Transverse colon (tissue), 4 donors: ENCODE measurements around the gene AGO1. TPM values are rescaled to one million over a fixed set of nuclear protein-coding genes. Genes with fewer than 3 reads are reported as not detected.

Source experiments
- DNase-seq: peaks from one replicate; pipeline ENCODE4 v3.0.0-alpha.2; 2019
- H3K27ac ChIP-seq, 4 donors: fragments of 200-600 bp; sonication (generic); 2 replicates each; pipeline ENCODE4 v1.5.1; 2016 to 2018; ENCODE audit warnings: inconsistent platforms in 4 of 4
- H3K27me3 ChIP-seq: fragments of 200-600 bp; sonication (generic); 2 replicates; pipeline ENCODE4 v1.5.1; 2017; ENCODE audit warnings: inconsistent platforms
- H3K36me3 ChIP-seq, 4 donors: fragments of 200-600 bp; sonication (generic); 2 replicates each; pipeline ENCODE4 v1.5.1; 2017 to 2019; ENCODE audit warnings: inconsistent platforms in 4 of 4
- H3K4me1 ChIP-seq, 4 donors: fragments of 200-600 bp; sonication (generic); 2 replicates each; pipeline ENCODE4 v1.5.1; 2017 to 2020; ENCODE audit warnings: inconsistent platforms in 4 of 4
- H3K4me3 ChIP-seq, 4 donors: fragments of 200-600 bp; sonication (generic); 1 replicate in 1 of 4; 2 replicates in 3 of 4; pipeline versions ENCODE4 v1.5.1 to v1.6.1; 2017 to 2019; ENCODE audit warnings: inconsistent platforms in 4 of 4
- H3K9me3 ChIP-seq, 2 donors: fragments of 200-600 bp; sonication (generic); 2 replicates each; pipeline ENCODE4 v1.5.1; 2017 to 2019; ENCODE audit warnings: inconsistent platforms in 2 of 2
- EP300 ChIP-seq: sonication (generic); formaldehyde crosslinking; IDR thresholded peaks from one replicate; pipeline ENCODE4 v1.6.1; 2017; ENCODE audit warnings: antibody characterized with exemption, low read depth
- POLR2A ChIP-seq: fragments of 450-650 bp; IDR thresholded peaks from one replicate; pipeline ENCODE4 v1.6.1; 2016; ENCODE audit warnings: antibody characterized with exemption, mild to moderate bottlenecking, moderate library complexity
- POLR2AphosphoS5 ChIP-seq, 3 donors: sonication (generic); formaldehyde crosslinking; IDR thresholded peaks; one replicate each; pipeline ENCODE4 v1.6.1; 2016; ENCODE audit warnings: antibody characterized with exemption in 3 of 3
- WGBS, 2 donors: methylation state at CpG; one replicate each; pipeline ENCODE4 v1.1.5; 2018; ENCODE audit warnings: low coverage in 1 of 2; 5-methylcytosine and 5-hydroxymethylcytosine counted together
- in situ Hi-C, 4 donors: fragments of 200-750 bp; cut with MboI; loops; one replicate each; pipeline versions ENCODE4 v1.15.0 to v1.15.1; 2017; ENCODE audit warnings: low sequenced_read_pairs in 3 of 4, low pct_ligation_motif_present in 1 of 4, low pct_unique_long_range_greater_than_20kb in 1 of 4
- intact Hi-C: fragments of 100-400 bp; cut with DNase I; formaldehyde crosslinking; loops from one replicate; pipeline ENCODE4 v1.15.1; 2023; ENCODE audit warnings: low total_unique reads
- total RNA-seq, 4 donors: library from RNA; depleted of rRNA; stranded (reverse); fragments of >200 nt; gene quantifications; one replicate each; pipeline ENCODE4 v1.1.0, GENCODE V29; 2016
- TF ChIP-seq, protein P1 (sequence below), 5 experiments: fragments of 200-600 bp in 3 of 5; fragments of 450-650 bp in 2 of 5; sonication (generic) in 3 of 5; IDR thresholded peaks; 1 replicate in 2 of 5; 2 replicates in 3 of 5; pipeline ENCODE4 v1.5.1; 2016 to 2017; ENCODE audit warnings: antibody characterized with exemption in 5 of 5, inconsistent platforms in 3 of 5, mild to moderate bottlenecking in 2 of 5, moderate library complexity in 1 of 5

Gene AGO1
- total RNA-seq, 4 donors from 2014 or later = 20.6 to 40.2 (median 24.0) TPM

DNA sequence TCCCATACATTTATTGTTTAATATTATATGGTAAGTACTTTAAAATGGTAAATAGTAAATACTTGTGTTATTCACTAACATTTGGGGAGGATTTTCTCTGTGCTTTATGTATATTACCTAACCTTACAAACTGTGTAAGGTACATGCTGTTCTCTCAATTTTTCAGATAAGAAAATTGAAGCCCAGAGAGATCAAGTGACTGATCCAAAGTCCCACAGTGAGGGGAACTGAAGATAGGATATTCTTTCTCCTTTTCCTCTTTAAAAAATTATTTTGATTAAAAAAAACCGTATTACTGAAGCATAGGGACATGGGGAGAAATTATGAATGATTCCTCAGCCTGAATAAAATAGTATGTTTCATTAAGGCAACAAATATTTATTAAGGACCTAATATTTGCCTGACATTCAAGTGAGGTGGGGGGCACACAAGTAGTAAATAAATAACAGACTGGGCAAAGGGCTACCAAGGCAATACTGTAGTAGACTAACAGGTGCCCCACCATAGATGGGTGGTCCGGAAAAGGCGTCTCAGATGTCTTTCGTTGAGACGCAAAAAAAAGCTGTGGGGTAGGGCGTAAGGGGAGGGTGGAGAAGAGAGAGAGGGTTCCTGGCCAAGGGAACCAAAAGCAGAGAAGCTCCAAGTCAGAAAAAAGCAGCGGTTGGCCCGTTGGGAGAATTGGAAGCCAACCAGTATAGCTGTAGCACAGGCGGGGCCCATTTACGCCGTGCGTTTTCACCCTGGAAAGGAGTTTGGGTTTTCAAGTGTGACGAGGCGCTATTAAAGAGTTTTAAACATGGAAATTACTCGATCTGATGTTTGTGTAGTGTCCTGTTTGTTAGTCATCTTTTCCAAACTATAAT lies 47.0 kb downstream of the AGO1 start:
- intact Hi-C loops (no loop called here), in situ Hi-C loops (no loop called here)
- Histone ChIP-seq H3K36me3 (no peaks in the 10 kb centered on the region), H3K9me3 (no peaks in the 10 kb centered on the region), H3K27ac (peak overlapping the region; percentile 96 to 99 (median 98)), H3K27me3 (no peaks in the 10 kb centered on the region), H3K4me3 (peak overlapping the region; percentile 63 to 97 (median 81)), H3K4me1 (peaks cover 20 to 36% (median 25%) of the 10 kb centered on the region in 4 donors)
- peak; percentile 57 for DNase-seq
- TF ChIP-seq POLR2AphosphoS5 (IDR thresholded peaks at IDR 0.05) (no peak), EP300 (no peak), POLR2A (no peak)
- TF ChIP-seq, protein P1, sequence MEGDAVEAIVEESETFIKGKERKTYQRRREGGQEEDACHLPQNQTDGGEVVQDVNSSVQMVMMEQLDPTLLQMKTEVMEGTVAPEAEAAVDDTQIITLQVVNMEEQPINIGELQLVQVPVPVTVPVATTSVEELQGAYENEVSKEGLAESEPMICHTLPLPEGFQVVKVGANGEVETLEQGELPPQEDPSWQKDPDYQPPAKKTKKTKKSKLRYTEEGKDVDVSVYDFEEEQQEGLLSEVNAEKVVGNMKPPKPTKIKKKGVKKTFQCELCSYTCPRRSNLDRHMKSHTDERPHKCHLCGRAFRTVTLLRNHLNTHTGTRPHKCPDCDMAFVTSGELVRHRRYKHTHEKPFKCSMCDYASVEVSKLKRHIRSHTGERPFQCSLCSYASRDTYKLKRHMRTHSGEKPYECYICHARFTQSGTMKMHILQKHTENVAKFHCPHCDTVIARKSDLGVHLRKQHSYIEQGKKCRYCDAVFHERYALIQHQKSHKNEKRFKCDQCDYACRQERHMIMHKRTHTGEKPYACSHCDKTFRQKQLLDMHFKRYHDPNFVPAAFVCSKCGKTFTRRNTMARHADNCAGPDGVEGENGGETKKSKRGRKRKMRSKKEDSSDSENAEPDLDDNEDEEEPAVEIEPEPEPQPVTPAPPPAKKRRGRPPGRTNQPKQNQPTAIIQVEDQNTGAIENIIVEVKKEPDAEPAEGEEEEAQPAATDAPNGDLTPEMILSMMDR (IDR thresholded peaks at IDR 0.05) = no peak
- WGBS, 2 donors = 1 to 2% methylated on average over 15 of the region's 15 CpGs

DNA sequence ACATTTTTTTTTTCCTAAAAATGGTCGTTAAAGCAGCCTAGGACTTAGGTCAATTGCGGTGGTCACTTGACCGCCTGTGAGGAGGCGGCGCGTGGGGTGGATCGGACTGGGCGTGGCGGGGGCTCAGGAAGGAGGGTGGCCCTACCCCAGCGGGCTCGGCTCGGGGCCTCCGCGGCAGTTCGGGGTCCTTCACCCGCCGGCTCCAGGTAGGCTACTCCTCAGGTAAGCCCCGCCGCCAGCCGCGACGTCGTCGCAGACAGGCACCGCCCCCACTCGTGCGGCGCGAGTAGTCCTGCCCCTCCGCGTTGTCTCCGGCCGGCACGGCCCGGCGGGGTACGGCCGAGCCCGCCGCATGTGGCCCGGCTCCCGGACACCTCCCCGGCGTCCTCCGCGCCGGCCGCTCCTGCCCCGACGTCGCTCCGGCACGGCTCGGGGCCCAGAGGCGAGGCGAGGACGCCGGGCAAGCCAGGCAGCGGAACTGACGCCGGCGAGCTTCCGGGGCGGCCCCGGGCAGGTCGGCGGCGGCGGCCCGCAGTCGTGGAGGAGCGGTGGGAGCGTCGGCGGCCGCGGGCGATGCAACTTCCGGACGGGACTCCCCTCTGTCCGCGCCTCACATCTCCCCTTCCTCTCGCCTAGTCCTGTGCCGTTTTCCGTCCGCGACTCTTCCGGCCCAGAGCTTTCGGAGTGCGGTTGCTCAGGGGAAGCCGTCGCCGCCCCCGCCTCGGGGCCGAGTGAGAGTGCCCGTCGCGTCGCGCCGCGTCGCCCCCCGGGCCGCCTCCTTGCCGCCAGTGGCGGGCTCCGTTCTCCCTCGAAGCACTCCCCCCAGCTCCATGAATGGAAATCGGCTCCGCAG lies 47.8 kb downstream of the AGO1 start, which contains the start of gene AGO3:
Gene AGO3, plus strand, starts transcription at position 513 of the 853 bp plus-strand sequence. Its CDS starts 322 bp downstream, at position 835.
- peak; percentile 62 for TF ChIP-seq POLR2A
- TF ChIP-seq, protein P1 (IDR thresholded peaks at IDR 0.05) = no peak
- peak; percentile 57 to 83 (median 77) for TF ChIP-seq POLR2AphosphoS5 (IDR thresholded peaks at IDR 0.05)
- TF ChIP-seq EP300 = no peak
- Histone ChIP-seq H3K27me3 (no peaks in the 10 kb centered on the region), H3K27ac (peak within 1 kb of the TSS; percentile 96 to 99 (median 98)), H3K4me3 (peak within 1 kb of the TSS; percentile 63 to 97 (median 81)), H3K4me1 (peaks cover 20 to 44% (median 27%) of the 10 kb centered on the region in 4 donors), H3K9me3 (no peaks in the 10 kb centered on the region), H3K36me3 (no peaks in the 10 kb centered on the region)
- DNase-seq = peak; percentile 84
- in situ Hi-C loops = no loop called here
- intact Hi-C loops = no loop called here
- WGBS, 2 donors = 1% methylated on average over 53 of the region's 112 CpGs; no CpG with 5 or more reads in 1 of the 2 donors

DNA sequence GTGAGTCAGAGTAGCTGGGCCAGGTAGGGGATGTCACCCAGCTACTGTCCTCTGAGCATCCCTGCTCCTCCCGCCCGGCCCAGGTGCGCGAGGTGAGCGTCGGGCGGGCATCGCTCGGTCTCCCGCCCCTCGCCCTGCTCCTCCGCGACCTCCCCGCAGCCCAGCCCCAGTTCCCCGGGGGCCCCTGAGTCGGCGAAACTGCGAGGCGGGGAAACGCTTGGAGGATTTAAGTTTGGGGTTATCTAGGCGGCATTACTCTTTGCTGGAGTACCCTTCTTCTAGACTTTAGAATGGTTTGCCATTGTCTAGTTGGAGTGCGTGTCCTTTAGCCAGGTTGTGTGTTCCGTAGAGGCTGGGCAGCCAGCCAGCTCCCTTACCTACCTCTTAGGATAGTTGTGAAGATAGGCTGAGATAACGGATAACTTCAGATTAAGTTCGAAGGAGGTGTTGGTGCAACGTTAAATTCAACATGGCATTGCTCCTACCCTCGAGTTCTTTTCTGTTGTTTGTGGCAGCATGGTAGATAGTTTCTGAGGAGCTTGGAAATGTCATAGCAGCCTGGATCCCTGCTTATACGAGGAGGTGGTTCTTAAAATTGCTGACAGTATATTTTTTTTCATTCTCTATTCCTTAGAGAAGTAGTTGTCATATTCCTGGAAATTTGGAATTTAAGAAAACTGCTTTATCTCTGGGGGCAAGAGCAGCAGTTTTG lies 48.6 kb downstream of the AGO1 start:
- TF ChIP-seq POLR2AphosphoS5 (IDR thresholded peaks at IDR 0.05) (no peak), EP300 (no peak), POLR2A (no peak)
- TF ChIP-seq, protein P1 (IDR thresholded peaks at IDR 0.05) = no peak
- Histone ChIP-seq H3K4me3 (peak overlapping the region; percentile 63 to 97 (median 81)), H3K27me3 (no peaks in the 10 kb centered on the region), H3K27ac (peak overlapping the region; percentile 96 to 99 (median 98)), H3K9me3 (no peaks in the 10 kb centered on the region), H3K4me1 (peaks cover 20 to 44% (median 27%) of the 10 kb centered on the region in 4 donors), H3K36me3 (no peaks in the 10 kb centered on the region)
- in situ Hi-C loops (no loop called here), intact Hi-C loops (no loop called here)
- 0 to 2% methylated on average over 1 to 21 of the region's 28 CpGs for WGBS, 2 donors
- DNase-seq = peak; percentile 42
